HAP-1 (cell line): Measurements from ENCODE around the gene NFIB.

ENCODE experiments used
- DNase-seq, 2 experiments: peaks; one replicate each; pipeline ENCODE4 v3.0.0-alpha.2; 2016 to 2020; ENCODE audit warnings: low spot score in 2 of 2
- H3K27me3 ChIP-seq: fragments of 250-450 bp; sonication (Bioruptor Pico); 2 replicates; pipeline ENCODE4 v1.5.1; 2020; ENCODE audit warnings: low read depth, mild to moderate bottlenecking, moderate library complexity
- H3K36me3 ChIP-seq: fragments of 250-450 bp; sonication (Bioruptor Pico); replicated peaks from 2 replicates; pipeline ENCODE4 v1.5.1; 2020; ENCODE audit warnings: mild to moderate bottlenecking
- H3K4me1 ChIP-seq: fragments of 250-450 bp; sonication (Bioruptor Pico); 2 replicates; pipeline ENCODE4 v1.5.1; 2020; ENCODE audit warnings: mild to moderate bottlenecking
- H3K4me3 ChIP-seq: fragments of 250-450 bp; sonication (Bioruptor Pico); 2 replicates; pipeline ENCODE4 v1.5.1; 2020; ENCODE audit warnings: mild to moderate bottlenecking, moderate library complexity
- H3K9me3 ChIP-seq: fragments of 250-450 bp; sonication (Bioruptor Pico); 2 replicates; pipeline ENCODE4 v1.5.1; 2020; ENCODE audit warnings: mild to moderate bottlenecking, moderate library complexity
- in situ Hi-C: fragments of 300-500 bp; cut with MboI; formaldehyde crosslinking; loops from 3 replicates; pipeline ENCODE4 v1.14.3; 2020; ENCODE audit warnings: low sequenced_read_pairs, inconsistent platforms, mixed read lengths

NFIB gene

DNA sequence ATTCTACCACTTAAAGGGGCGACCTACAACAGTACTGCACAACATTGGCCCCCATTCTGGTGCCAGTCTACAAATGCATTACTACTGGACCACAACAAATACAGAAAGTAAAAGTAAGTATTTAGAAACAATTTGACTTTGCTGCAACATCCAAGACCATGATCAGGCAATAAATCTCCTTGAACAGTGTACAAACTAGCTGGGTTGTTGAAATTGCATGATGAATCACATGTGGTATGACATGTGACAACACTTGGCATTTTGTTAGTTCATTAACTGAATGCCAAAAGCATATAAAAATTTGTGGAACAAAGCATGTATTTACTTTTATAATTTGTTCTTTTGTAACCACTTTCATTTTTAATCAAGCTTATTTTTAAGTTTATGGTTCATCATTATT is 270.5 kb downstream of the NFIB start:
- in situ Hi-C loops: no loop called here
- no peak for DNase-seq
- Histone ChIP-seq H3K27me3 (no peaks in the 10 kb centered on the region), H3K4me3 (no peak overlapping the region), H3K36me3 (no peaks in the 10 kb centered on the region), H3K4me1 (peaks cover 3% of the 10 kb centered on the region; the same call in 1 of the 2 replicates), H3K9me3 (0 out of 2 replicates have a peak, but pooled peaks cover 2% of the 10 kb centered on the region)

DNA sequence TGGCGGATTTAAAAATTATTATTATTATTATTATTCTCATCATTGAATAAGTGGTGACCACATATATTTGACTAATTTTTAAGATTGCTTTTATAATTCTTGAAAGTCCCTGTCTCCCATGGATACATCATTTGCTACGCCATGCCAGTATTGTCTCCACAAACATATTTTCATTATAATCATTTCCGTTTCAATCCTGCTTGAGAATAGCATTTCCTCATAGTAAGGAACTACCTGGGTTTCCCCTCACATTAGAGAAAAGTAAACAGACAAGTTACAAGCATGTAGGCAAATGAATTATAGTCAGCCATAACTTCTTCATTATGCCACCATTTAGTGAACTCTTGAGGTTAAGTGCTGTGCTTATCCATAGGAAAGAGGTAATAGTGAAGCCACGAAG is 276.6 kb downstream of the NFIB start:
- in situ Hi-C loops: no loop called here
- H3K4me1 ChIP-seq: peaks cover 3% of the 10 kb centered on the region; the same call in 1 of the 2 replicates
- H3K9me3 ChIP-seq: 0 out of 2 replicates have a peak, but pooled peaks cover 4% of the 10 kb centered on the region
- H3K27me3 ChIP-seq: no peaks in the 10 kb centered on the region
- H3K36me3 ChIP-seq: no peaks in the 10 kb centered on the region
- DNase-seq: no peak
- H3K4me3 ChIP-seq: no peak overlapping the region

DNA sequence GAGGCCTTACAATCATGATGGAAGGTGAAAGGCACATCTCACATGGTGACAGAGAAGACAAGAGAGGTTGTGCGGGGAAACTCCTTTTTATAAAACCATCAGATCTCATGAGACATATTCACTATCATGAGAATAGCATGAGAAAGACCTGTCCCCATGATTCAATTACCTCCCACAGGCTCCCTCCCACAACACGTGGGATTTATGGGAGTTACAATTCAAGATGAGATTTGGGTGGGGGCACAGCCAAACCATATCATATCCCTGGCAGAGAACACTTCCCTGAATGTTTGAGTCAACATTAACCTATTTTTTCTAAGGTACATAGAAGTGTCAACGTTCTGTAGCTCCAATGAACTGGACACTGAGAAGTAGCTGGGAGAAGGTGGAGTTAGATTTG is 280.9 kb downstream of the NFIB start:
- in situ Hi-C loops: no loop called here
- no peak overlapping the region for H3K4me3 ChIP-seq
- H3K9me3 ChIP-seq: no peaks in the 10 kb centered on the region
- H3K27me3 ChIP-seq: no peaks in the 10 kb centered on the region
- no peak for DNase-seq
- no peaks in the 10 kb centered on the region for H3K36me3 ChIP-seq
- H3K4me1 ChIP-seq: peaks cover 14% of the 10 kb centered on the region
